Stimulated activated CD4-positive, alpha-beta T cell treated with anti-CD3 and anti-CD28 coated beads, Interleukin-1b, Interleukin-23, amount 100 ng/mL, for 1 hour (primary cell): ENCODE measurements around the gene KCNA5.

Experiments
- DNase-seq, 2 donors: peaks; one replicate each; pipeline ENCODE4 v3.0.0-alpha.2; 2020; ENCODE audit warnings: low read depth in 2 of 2

Gene KCNA5

GRCh38 chr12:5043589-5044419 lies at the start of gene KCNA5:
Gene KCNA5 (plus strand): TSS chr12:5043879. CDS start chr12:5044148, 269 bp downstream.
- DNase-seq: no peak

DNA sequence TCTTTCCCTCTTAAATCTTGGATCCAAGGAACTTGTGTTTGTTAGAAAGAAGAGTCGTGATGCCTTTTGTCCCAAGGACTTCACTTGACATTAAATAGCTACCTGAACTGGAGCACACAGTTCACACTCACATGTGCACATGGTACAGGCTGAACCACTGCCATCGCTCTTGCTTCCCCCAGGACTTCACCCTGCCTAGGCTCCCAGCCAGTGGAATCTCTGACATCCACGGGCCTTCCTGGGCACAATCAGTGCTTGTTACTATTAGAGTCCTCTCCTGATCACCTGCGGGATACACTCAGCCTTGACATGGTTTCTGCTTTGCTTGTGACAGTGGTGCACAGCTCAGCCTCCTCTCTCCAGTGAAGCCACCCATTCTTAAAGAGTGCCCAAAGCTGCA lies 49.1 kb upstream of the KCNA5 start:
- no peak for DNase-seq

DNA sequence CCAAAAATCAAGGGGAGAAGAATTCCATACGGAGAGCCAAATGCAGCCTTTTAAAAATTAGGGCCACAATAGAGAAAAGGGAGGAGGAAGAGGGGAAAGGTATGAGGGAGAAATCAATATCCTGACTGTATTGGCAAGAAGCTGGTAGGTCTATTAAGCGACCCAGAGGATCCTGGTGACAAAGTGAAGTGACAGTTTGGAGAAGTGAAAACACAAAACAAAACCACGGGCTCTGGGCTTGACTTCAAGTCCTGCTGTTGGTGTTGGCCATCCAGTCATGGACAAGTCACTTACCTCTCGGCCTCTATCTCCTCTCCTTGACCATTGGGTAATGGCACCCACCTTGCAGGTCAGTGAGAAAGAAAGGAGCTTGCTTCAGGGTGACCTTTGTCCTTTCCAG lies 47.0 kb upstream of the KCNA5 start:
- no peak for DNase-seq

DNA sequence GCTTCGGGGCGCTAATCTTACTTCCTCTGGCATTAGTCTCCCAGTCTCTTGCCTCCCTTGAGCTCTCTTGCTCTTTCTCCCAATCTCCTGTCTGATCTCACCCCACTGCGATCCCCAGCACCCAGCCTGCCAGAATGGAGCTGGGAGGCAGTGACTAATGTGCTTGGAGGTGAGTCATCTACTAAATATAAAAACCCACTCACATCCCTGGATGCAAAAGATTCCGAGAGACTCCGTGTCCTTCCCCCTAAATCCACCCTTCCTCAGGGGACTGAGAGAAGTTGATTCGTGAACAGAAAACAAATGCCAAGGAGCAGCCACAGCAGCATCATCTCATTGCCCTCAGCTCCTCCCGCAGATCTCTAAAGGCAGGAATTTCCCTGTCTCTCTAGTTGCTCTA lies 45.7 kb upstream of the KCNA5 start:
- DNase-seq: no peak

DNA sequence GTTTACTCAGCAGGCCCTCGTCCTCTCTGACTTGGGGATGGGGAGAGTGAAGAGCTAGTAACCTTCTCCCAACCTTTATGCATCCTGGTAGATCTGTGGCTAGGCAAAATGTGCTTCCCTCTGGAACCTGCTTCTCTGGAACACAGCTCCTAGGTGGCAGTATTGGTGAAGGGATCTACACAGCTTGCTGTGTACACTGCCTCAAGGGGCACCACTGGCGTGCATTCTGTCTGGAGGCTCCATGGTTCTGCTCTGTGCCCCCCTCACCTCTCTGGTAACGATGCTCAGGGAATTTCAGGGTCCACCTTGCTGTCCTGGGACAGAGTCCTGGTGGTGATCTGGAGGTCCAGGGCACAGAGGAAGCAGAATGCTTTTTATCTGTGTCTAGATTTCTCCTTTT lies 43.5 kb upstream of the KCNA5 start:
- no peak for DNase-seq

GRCh38 chr12:5000658-5001385 lies 42.9 kb upstream of the KCNA5 start:
- DNase-seq: no peak

GRCh38 chr12:5003025-5003666 lies 40.5 kb upstream of the KCNA5 start:
- no peak for DNase-seq

GRCh38 chr12:5008661-5009060 lies 35.0 kb upstream of the KCNA5 start:
- DNase-seq: no peak

DNA sequence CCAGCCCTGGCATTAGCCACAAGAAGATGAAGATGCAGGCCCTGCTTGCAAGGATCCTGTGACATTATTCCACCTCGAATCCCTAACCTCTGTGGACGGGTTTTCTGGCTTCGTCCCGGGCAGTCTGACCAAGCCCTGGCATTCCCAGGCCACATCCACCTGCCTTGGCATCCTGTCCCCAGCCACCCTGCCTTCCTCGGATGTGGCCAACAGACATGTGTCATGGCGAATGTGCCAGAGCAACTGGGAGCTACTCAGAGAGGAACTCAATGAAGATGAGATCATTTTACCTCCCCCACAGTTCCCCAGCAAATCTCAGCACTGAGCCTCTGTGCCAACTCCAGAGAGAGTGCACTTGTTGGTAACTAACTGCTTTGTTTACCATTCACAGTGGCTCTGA lies 33.5 kb upstream of the KCNA5 start:
- no peak for DNase-seq

GRCh38 chr12:5012337-5012736 lies 31.3 kb upstream of the KCNA5 start:
- no peak for DNase-seq

DNA sequence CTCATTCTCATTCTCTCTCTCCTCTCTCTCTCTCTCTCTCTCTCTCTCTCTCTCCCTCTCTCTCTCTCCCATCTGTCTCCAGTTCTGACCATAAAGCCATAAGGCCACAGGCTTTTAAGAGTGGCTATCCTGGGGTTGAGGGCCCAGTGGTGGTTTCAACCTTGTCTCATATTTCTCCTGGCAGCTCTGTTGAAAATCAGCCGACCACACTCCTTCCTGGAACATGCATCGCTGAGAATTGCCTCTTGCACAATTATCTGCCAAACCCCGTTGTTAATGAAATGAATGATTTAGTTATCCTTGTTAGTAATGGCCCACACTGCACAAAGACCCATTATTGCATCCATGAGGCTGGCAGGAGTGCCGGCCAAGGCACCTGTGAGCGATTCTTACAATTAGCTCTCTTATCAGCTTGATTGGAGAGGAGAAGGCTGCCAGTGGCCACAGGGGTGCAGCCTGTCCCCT lies 30.4 kb upstream of the KCNA5 start:
- no peak for DNase-seq

DNA sequence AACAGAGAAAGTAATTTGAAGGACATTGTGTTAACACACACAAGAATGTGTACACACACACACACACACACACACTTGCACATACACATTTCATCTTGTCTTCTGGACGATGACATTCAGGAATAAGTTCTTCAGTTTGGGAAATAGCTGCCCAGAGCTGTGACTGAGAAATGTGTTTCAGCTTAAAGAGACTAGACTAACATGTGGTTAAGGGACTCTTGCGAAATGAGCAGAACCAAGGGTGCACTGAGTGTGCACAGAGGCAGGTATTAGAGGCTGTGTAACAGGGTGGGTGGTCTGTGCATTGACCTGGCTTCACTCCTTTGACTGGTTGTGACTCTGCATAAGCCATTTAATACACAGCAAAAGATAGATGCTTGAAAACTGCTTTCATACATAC lies 29.4 kb upstream of the KCNA5 start:
- no peak for DNase-seq

DNA sequence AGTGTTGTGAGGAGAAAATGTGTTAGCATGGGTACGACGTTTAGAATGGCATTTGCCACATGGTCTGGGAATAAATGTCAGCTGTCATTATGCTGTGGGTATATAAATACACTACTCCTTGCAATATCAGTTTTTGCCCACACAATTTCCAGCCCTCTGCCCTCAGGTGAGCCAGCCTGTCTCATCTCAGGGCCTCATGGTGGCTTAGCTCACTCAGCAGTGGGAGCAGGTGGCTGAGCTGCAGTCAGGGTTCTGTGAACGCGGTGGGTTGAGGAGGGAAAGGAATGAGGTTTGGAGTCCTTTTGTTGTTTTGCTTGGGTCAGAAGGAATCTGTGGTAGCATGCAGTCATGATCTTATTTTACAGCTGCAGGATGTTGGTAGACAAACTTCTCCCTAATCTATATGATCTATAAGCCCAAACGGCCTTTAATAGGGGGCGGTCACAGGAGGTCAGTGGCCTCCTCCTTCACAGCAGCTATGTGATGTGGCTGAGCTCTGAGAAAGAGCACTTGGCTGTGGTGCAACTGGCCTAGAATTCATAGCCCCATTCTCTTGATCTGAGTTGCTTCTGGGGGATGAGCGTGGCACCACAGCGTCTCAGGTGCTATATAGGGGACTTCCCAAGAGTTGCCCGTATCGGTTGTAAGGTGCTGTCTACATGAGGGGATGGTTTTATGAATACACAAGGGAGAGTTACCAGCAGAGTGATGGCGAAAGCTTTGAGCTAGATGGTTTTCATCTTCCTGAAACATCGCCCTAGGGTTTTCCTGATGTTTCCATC lies 27.8 kb upstream of the KCNA5 start:
- DNase-seq: no peak

DNA sequence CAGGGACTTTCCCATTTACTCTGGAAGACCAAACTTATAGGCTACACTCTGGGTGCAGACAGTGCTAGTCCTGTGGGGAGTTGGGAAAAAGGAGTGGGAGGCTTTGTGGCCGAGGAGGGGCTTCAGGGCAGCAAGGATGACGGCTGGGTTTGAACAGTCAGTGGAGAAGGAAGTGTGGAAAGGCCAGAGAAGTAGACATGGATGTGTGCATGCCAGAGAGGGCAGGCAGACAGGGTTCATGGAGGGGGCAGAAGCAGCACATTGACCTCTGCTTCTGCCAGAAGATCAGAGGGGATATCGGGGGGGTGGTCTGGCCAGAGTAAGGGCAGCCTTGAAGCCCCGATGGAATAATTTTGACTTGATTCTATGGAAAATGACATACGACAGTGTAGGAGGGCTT lies 27.2 kb upstream of the KCNA5 start:
- no peak for DNase-seq

DNA sequence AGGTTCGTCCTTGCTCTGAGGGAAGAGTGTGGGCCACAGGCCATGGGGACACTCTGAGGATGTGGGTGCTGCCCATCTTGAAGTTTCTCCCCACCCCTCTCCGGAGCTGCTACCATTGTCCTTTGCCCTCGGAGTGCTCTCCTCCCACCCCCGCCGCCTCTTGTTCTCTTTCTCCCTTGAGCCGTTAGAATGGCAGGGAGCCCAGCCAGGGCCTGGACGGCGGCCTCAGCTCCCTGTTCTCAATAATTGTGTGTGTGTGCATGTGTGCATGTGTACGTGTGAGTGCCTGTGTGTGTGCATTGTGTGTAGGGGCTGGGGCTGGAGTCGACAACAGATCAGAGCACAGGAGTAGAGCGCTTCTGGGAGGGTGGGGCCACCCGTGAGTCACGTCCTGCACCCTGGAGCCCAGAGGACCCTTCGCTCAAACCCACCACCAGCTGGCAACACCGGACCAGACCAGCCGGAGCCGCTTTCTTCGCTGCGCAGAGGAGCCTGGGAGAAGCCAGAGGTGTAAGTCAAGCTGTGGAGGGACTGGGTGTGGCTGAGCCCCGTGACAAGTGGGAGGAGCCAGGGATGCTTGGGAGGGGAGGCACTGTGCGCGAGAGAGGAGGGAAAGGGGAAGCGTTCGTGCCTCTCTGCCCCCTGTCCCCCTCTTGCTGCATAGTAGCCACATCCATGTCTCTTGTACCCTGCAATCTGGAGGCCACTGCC lies 25.9 kb upstream of the KCNA5 start:
- no peak for DNase-seq

GRCh38 chr12:5018677-5019076 lies 25.0 kb upstream of the KCNA5 start:
- no peak for DNase-seq

GRCh38 chr12:5022025-5022424 lies 21.7 kb upstream of the KCNA5 start:
- no peak for DNase-seq

DNA sequence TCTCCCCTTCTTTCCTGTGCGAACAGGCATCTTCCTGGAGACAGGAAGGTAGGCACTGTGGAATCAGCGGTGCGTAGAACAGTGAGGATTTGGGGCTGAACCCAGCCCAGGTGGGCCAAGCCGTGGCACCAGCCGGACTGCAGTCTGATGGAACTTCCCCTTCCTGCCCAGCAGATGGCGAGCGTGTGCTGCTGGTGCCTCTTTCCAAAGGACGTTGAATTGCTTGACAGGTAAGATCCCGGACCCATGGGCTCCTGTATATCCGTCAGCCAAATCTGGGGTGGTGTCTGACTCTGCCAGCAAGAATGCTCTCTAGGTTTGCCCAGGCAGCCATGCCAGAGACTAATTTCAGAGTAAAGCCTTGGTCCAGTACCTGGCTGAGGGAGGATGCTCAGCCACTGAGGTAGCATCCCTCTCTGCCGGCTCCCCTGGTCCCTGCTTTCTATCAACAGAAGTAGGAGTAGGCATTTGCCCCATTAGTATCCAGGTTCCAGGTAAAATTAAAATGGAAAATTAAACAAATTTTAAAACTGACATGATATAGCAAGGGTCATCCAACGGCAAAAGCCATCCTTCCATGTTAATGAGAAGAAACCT lies 21.1 kb upstream of the KCNA5 start:
- DNase-seq: peak in 1 of 2 donors; percentile 4

- DNase-seq: no peak
These were observed 19.8 kb upstream of the KCNA5 start for GRCh38 chr12:5023842-5024241.

DNA sequence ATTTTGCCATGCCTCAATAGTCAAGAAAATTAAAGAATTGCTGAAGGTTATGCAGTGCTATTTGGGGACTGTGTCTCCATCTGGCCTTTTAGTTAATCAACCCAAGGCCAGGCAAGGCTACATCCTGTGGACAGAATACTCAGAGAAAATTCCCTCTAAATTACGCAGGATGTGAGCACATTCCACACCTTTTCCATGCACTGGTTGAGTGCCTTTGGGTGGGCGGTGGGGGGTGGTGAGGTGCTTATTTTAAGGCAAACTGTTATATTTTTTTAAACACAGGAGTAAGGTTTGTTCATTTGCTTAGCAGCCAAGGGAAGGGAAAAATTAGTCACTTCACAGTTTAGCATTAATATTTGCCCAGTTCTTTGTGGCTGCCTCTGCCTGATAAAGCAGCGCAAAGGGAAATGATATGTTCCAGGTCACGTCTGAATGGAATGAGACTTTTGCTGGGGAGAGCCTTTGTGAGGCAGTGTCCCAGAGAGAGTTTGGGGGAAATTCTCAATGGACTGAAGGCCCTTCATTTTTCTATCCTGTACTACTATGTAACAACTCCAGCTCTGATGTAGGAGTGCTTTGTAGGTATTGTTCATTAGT lies 17.2 kb upstream of the KCNA5 start:
- no peak for DNase-seq
